Stimulated activated effector memory CD8-positive, alpha-beta T cell treated with anti-CD3 and anti-CD28 coated beads, Interleukin-12 subunit alpha, Interleukin-12 subunit beta, amount 100 ng/mL, for 72 hours (primary cell): ENCODE results near the gene MTCH1.

Source experiments
- ATAC-seq: fragments of 150-1000 bp; cut with Tn5 transposase; 2 replicates; pipeline ENCODE4 v1.10.0; 2021
- DNase-seq, 2 donors: peaks; one replicate each; pipeline ENCODE4 v3.0.0; 2021 to 2022; ENCODE audit warnings: low spot score in 2 of 2
- H3K27ac Mint-ChIP-seq: one replicate; pipeline ENCODE4 v1.8.0; 2022; ENCODE audit warnings: mild to moderate bottlenecking, mixed read lengths
- H3K36me3 Mint-ChIP-seq: one replicate; pipeline ENCODE4 v1.8.0; 2022; ENCODE audit warnings: mild to moderate bottlenecking, mixed read lengths
- H3K4me1 Mint-ChIP-seq: one replicate; pipeline ENCODE4 v1.8.0; 2022; ENCODE audit warnings: mixed read lengths
- H3K4me3 Mint-ChIP-seq: one replicate; pipeline ENCODE4 v1.8.0; 2022; ENCODE audit warnings: mild to moderate bottlenecking, mixed read lengths
- H3K9me3 Mint-ChIP-seq: one replicate; pipeline ENCODE4 v1.8.0; 2022; ENCODE audit warnings: mixed read lengths

MTCH1 gene

GRCh38 chr6:36970892-36971842, 14.8 kb downstream of the MTCH1 start:
- ATAC-seq (no peak), DNase-seq (no peak)
- Mint-ChIP-seq H3K9me3 (no peaks in the 10 kb centered on the region), H3K4me1 (no peaks in the 10 kb centered on the region), H3K36me3 (peaks cover 100% of the 10 kb centered on the region), H3K27ac (peak overlapping the region; percentile 52), H3K4me3 (no peak overlapping the region)

GRCh38 chr6:36969988-36970891, 15.8 kb downstream of the MTCH1 start:
- H3K27ac Mint-ChIP-seq = peak overlapping the region; percentile 52
- no peak for ATAC-seq
- peaks cover 94% of the 10 kb centered on the region for H3K36me3 Mint-ChIP-seq

GRCh38 chr6:36969240-36969691, 16.7 kb downstream of the MTCH1 start:
- Mint-ChIP-seq H3K9me3 (no peaks in the 10 kb centered on the region), H3K4me3 (no peak overlapping the region), H3K27ac (peak overlapping the region; percentile 68), H3K36me3 (peaks cover 84% of the 10 kb centered on the region), H3K4me1 (peaks cover 15% of the 10 kb centered on the region)
- no peak for ATAC-seq
- no peak for DNase-seq

More at GRCh38 chr6:36969988-36970891, 15.8 kb downstream of the MTCH1 start:
- Mint-ChIP-seq H3K9me3 (no peaks in the 10 kb centered on the region), H3K4me3 (no peak overlapping the region), H3K4me1 (peaks cover 5% of the 10 kb centered on the region)
- no peak for DNase-seq

- H3K4me1 Mint-ChIP-seq = peaks cover 23% of the 10 kb centered on the region
- H3K9me3 Mint-ChIP-seq = no peaks in the 10 kb centered on the region
- H3K4me3 Mint-ChIP-seq = no peak overlapping the region
- DNase-seq (no peak), ATAC-seq (no peak)
- peaks cover 76% of the 10 kb centered on the region for H3K36me3 Mint-ChIP-seq
- peak overlapping the region; percentile 68 for H3K27ac Mint-ChIP-seq
These were observed 17.6 kb downstream of the MTCH1 start for GRCh38 chr6:36968266-36968977.

GRCh38 chr6:36967757-36968156, 18.2 kb downstream of the MTCH1 start:
- peaks cover 69% of the 10 kb centered on the region for H3K36me3 Mint-ChIP-seq
- peaks cover 30% of the 10 kb centered on the region for H3K4me1 Mint-ChIP-seq
- H3K9me3 Mint-ChIP-seq = no peaks in the 10 kb centered on the region
- DNase-seq (no peak), ATAC-seq (no peak)
- no peak overlapping the region for H3K4me3 Mint-ChIP-seq
- H3K27ac Mint-ChIP-seq = peak overlapping the region; percentile 68

- peaks cover 33% of the 10 kb centered on the region for H3K4me1 Mint-ChIP-seq
- H3K4me3 Mint-ChIP-seq = no peak overlapping the region
- ATAC-seq (no peak), DNase-seq (no peak)
- H3K27ac Mint-ChIP-seq = peak overlapping the region; percentile 68
- H3K36me3 Mint-ChIP-seq = peaks cover 64% of the 10 kb centered on the region
- no peaks in the 10 kb centered on the region for H3K9me3 Mint-ChIP-seq
These were observed 18.7 kb downstream of the MTCH1 start for GRCh38 chr6:36967301-36967700.

GRCh38 chr6:36964908-36965307, 21.1 kb downstream of the MTCH1 start:
- H3K9me3 Mint-ChIP-seq = no peaks in the 10 kb centered on the region
- no peak for ATAC-seq
- H3K4me1 Mint-ChIP-seq = peaks cover 43% of the 10 kb centered on the region
- no peak overlapping the region for H3K4me3 Mint-ChIP-seq
- H3K36me3 Mint-ChIP-seq = peaks cover 40% of the 10 kb centered on the region
- no peak for DNase-seq
- peak overlapping the region; percentile 90 for H3K27ac Mint-ChIP-seq

GRCh38 chr6:36964349-36964748, 21.6 kb downstream of the MTCH1 start:
- Mint-ChIP-seq H3K27ac (peak overlapping the region; percentile 90), H3K4me3 (no peak overlapping the region), H3K4me1 (peaks cover 43% of the 10 kb centered on the region), H3K36me3 (peaks cover 35% of the 10 kb centered on the region), H3K9me3 (no peaks in the 10 kb centered on the region)
- DNase-seq = no peak
- no peak for ATAC-seq

- ATAC-seq = peak; percentile 60
- H3K9me3 Mint-ChIP-seq = no peaks in the 10 kb centered on the region
- H3K4me1 Mint-ChIP-seq = peaks cover 43% of the 10 kb centered on the region
- peak overlapping the region; percentile 90 for H3K27ac Mint-ChIP-seq
- peaks cover 28% of the 10 kb centered on the region for H3K36me3 Mint-ChIP-seq
- no peak for DNase-seq
- H3K4me3 Mint-ChIP-seq = peak overlapping the region; percentile 5
These were observed 22.3 kb downstream of the MTCH1 start for GRCh38 chr6:36963451-36964290.

- Mint-ChIP-seq H3K4me1 (peaks cover 43% of the 10 kb centered on the region), H3K9me3 (no peaks in the 10 kb centered on the region), H3K27ac (peak overlapping the region; percentile 90), H3K36me3 (peaks cover 20% of the 10 kb centered on the region), H3K4me3 (peak overlapping the region; percentile 5)
- ATAC-seq (peak; percentile 56), DNase-seq (peak; percentile 36 to 72)
These were observed 23.1 kb downstream of the MTCH1 start for GRCh38 chr6:36962874-36963273.

- H3K4me3 Mint-ChIP-seq = no peak overlapping the region
- H3K36me3 Mint-ChIP-seq = peaks cover 9% of the 10 kb centered on the region
- no peak for ATAC-seq
- H3K4me1 Mint-ChIP-seq = peaks cover 49% of the 10 kb centered on the region
- no peaks in the 10 kb centered on the region for H3K9me3 Mint-ChIP-seq
- H3K27ac Mint-ChIP-seq = peak overlapping the region; percentile 83
- no peak for DNase-seq
These were observed 24.3 kb downstream of the MTCH1 start for GRCh38 chr6:36961441-36962435.

GRCh38 chr6:36959555-36960250, 26.3 kb downstream of the MTCH1 start:
- Mint-ChIP-seq H3K4me3 (no peak overlapping the region), H3K27ac (no peak overlapping the region), H3K4me1 (peaks cover 59% of the 10 kb centered on the region), H3K36me3 (no peaks in the 10 kb centered on the region), H3K9me3 (no peaks in the 10 kb centered on the region)
- DNase-seq (no peak), ATAC-seq (no peak)
